Mesenchymal stem cell (in vitro differentiated cells and primary cell): ENCODE data around the gene AQP9.
"Not testable (repeated sequence)": the region's sequence is repeated elsewhere in the genome, so short reads cannot be mapped to it uniquely, and the experiment has no call there.

Experiments used
- DNase-seq: peaks from one replicate; pipeline ENCODE4 v3.0.0-alpha.2; 2013
- H2AFZ ChIP-seq: one replicate; pipeline ENCODE4 v1.6.1; 2013; ENCODE audit warnings: low read depth, mild to moderate bottlenecking, control low read depth, inconsistent platforms, low read length, moderate library complexity
- H2AK5ac ChIP-seq: 2 replicates; pipeline ENCODE4 v1.6.1; 2013; ENCODE audit warnings: low read length, moderate library complexity, mild to moderate bottlenecking, inconsistent platforms; ENCODE audit not compliant: severe bottlenecking
- H2BK120ac ChIP-seq: one replicate; pipeline ENCODE4 v1.6.1; 2013; ENCODE audit warnings: low read depth, mild to moderate bottlenecking, inconsistent platforms, low read length, moderate library complexity
- H2BK12ac ChIP-seq, 2 experiments: one replicate each; pipeline ENCODE4 v1.6.1; 2013; ENCODE audit warnings: inconsistent platforms in 2 of 2, low read length in 2 of 2, mild to moderate bottlenecking in 2 of 2, moderate library complexity in 2 of 2, control low read depth in 1 of 2
- H2BK15ac ChIP-seq: one replicate; pipeline ENCODE4 v1.6.1; 2013; ENCODE audit warnings: mild to moderate bottlenecking, low read depth, inconsistent platforms; ENCODE audit not compliant: poor library complexity, severe bottlenecking
- H2BK5ac ChIP-seq: 2 replicates; pipeline ENCODE4 v1.6.1; 2013; ENCODE audit warnings: low read depth, mild to moderate bottlenecking, low read length, control low read depth, inconsistent platforms; ENCODE audit not compliant: poor library complexity, severe bottlenecking
- H3K14ac ChIP-seq, 2 experiments: one replicate each; pipeline ENCODE4 v1.6.1; 2013; ENCODE audit warnings: inconsistent platforms in 2 of 2, low read length in 2 of 2, control low read depth in 1 of 2, mild to moderate bottlenecking in 1 of 2, moderate library complexity in 1 of 2
- H3K18ac ChIP-seq, 2 experiments: one replicate each; pipeline ENCODE4 v1.6.1; 2013; ENCODE audit warnings: inconsistent platforms in 2 of 2, low read length in 2 of 2, control low read depth in 1 of 2, low read depth in 1 of 2, mild to moderate bottlenecking in 1 of 2
- H3K23ac ChIP-seq, 2 experiments: one replicate each; pipeline ENCODE4 v1.6.1; 2013; ENCODE audit warnings: inconsistent platforms in 2 of 2, low read length in 2 of 2, mild to moderate bottlenecking in 2 of 2, moderate library complexity in 2 of 2, control low read depth in 1 of 2
- H3K27ac ChIP-seq: 2 replicates; pipeline ENCODE4 v1.5.1; 2013; ENCODE audit warnings: mild to moderate bottlenecking, moderate library complexity, low read length, control low read depth, inconsistent platforms; ENCODE audit not compliant: poor library complexity, severe bottlenecking
- H3K27me3 ChIP-seq, 2 experiments: 2 replicates each; pipeline versions ENCODE4 v1.6.1 to v1.7.0; 2013; ENCODE audit warnings: low read length in 2 of 2, mild to moderate bottlenecking in 2 of 2, moderate library complexity in 2 of 2, control low read depth in 1 of 2, inconsistent platforms in 1 of 2; ENCODE audit not compliant: control insufficient read depth in 1 of 2, insufficient read depth in 1 of 2
- H3K36me3 ChIP-seq, 2 experiments: 2 replicates each; pipeline versions ENCODE4 v1.6.1 to v1.7.0; 2013; ENCODE audit warnings: low read length in 2 of 2, control low read depth in 1 of 2, inconsistent platforms in 1 of 2, low read depth in 1 of 2, mild to moderate bottlenecking in 1 of 2; ENCODE audit not compliant: insufficient read depth in 2 of 2, control insufficient read depth in 1 of 2
- H3K4ac ChIP-seq, 2 experiments: one replicate each; pipeline ENCODE4 v1.6.1; 2013; ENCODE audit warnings: inconsistent platforms in 2 of 2, low read length in 2 of 2, mild to moderate bottlenecking in 2 of 2, moderate library complexity in 2 of 2, control low read depth in 1 of 2, low read depth in 1 of 2
- H3K4me1 ChIP-seq: 2 replicates; pipeline ENCODE4 v1.6.1; 2013; ENCODE audit warnings: low read depth, low read length, control low read depth; ENCODE audit not compliant: control insufficient read depth, insufficient read depth
- H3K4me2 ChIP-seq: 2 replicates; pipeline ENCODE4 v1.6.1; 2013; ENCODE audit warnings: low read length, mild to moderate bottlenecking, inconsistent platforms; ENCODE audit not compliant: poor library complexity, severe bottlenecking
- H3K4me3 ChIP-seq, 2 experiments: 2 replicates each; pipeline versions ENCODE4 v1.5.1 to v1.7.0; 2013; ENCODE audit warnings: low read length in 2 of 2, mild to moderate bottlenecking in 2 of 2, control low read depth in 1 of 2, low read depth in 1 of 2; ENCODE audit not compliant: insufficient read depth in 1 of 2
- H3K79me1 ChIP-seq: replicated peaks from 2 replicates; pipeline ENCODE4 v1.6.1; 2013; ENCODE audit warnings: mild to moderate bottlenecking, control low read depth, low read length, inconsistent platforms; ENCODE audit not compliant: poor library complexity, severe bottlenecking
- H3K9ac ChIP-seq: 2 replicates; pipeline ENCODE4 v1.7.0; 2013; ENCODE audit warnings: mild to moderate bottlenecking, low read length, moderate library complexity
- H3K9me3 ChIP-seq: 2 replicates; pipeline ENCODE4 v1.7.0; 2013; ENCODE audit warnings: mild to moderate bottlenecking, low read length; ENCODE audit not compliant: control insufficient read depth
- H4K8ac ChIP-seq: one replicate; pipeline ENCODE4 v1.6.1; 2013; ENCODE audit warnings: inconsistent platforms, mild to moderate bottlenecking, low read length, moderate library complexity
- H4K91ac ChIP-seq: one replicate; pipeline ENCODE4 v1.6.1; 2013; ENCODE audit warnings: mild to moderate bottlenecking, low read length, inconsistent platforms
- WGBS: methylation state at CpG from one replicate; pipeline ENCODE4 v1.1.7; 2013; ENCODE audit warnings: mixed read lengths; 5-methylcytosine and 5-hydroxymethylcytosine counted together

Gene AQP9

DNA sequence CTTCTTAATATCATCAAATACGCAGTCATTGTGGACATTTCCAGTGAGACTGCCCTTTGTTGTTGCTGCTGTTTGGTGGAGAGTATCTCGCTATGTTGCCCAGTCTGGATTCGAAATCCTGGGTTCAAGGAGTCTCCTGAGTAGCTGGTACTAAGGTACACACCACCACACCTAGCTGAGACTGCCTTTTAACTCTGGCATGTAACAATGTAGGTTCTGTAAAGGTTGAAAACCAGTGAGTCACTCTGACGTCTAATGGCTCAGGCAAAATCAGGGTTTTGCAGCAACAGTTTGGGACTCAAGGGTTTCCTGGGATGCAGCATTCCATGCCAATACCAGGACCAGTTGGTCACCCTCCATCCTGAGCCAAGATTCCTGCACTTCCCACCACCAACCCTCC lies 52.2 kb downstream of the AQP9 start:
- no peak overlapping the region for H3K27ac ChIP-seq
- no peak overlapping the region for H3K4me2 ChIP-seq
- no peak overlapping the region for H4K91ac ChIP-seq
- H2AK5ac ChIP-seq, result no peak overlapping the region
- no peak overlapping the region for H3K4me3 ChIP-seq
- H2BK12ac ChIP-seq, result no peak overlapping the region
- H3K9ac ChIP-seq, result no peak overlapping the region
- H2AFZ ChIP-seq, result no peak overlapping the region
- no peak overlapping the region for H2BK15ac ChIP-seq
- no peaks in the 10 kb centered on the region for H3K4me1 ChIP-seq
- H2BK120ac ChIP-seq, result no peak overlapping the region
- H3K23ac ChIP-seq, result no peak overlapping the region
- 76% methylated on average over 4 of the region's 4 CpGs for WGBS
- H2BK5ac ChIP-seq, result no peak overlapping the region
- H3K79me1 ChIP-seq, result no peaks in the 10 kb centered on the region
- no peaks in the 10 kb centered on the region for H3K9me3 ChIP-seq
- H4K8ac ChIP-seq, result no peak overlapping the region
- no peak overlapping the region for H3K18ac ChIP-seq
- no peak overlapping the region for H3K14ac ChIP-seq
- no peaks in the 10 kb centered on the region for H3K36me3 ChIP-seq
- peaks cover 0 to 17% of the 10 kb centered on the region in 2 experiments for H3K27me3 ChIP-seq
- H3K4ac ChIP-seq, result no peak overlapping the region
- DNase-seq, result no peak

- not testable (repeated sequence) for H2AK5ac ChIP-seq, H2BK12ac ChIP-seq, H3K4me2 ChIP-seq, H3K79me1 ChIP-seq, H3K9me3 ChIP-seq, H2AFZ ChIP-seq, H2BK120ac ChIP-seq, H3K27ac ChIP-seq, H4K91ac ChIP-seq, H3K4me3 ChIP-seq, H3K36me3 ChIP-seq, H2BK5ac ChIP-seq, H3K23ac ChIP-seq, H3K4me1 ChIP-seq, DNase-seq, H4K8ac ChIP-seq, H3K14ac ChIP-seq, H3K4ac ChIP-seq, H3K27me3 ChIP-seq, H3K18ac ChIP-seq, H2BK15ac ChIP-seq, H3K9ac ChIP-seq
- 90% methylated on average over 9 of the region's 9 CpGs for WGBS
These were observed 55.5 kb downstream of the AQP9 start for GRCh38 chr15:58193636-58194035.

- Histone ChIP-seq H3K27me3 (no peaks in the 10 kb centered on the region), H3K9me3 (no peaks in the 10 kb centered on the region), H2BK12ac (peak overlapping the region in 1 of 2 experiments; percentile 6), H4K91ac (no peak overlapping the region), H3K4me1 (no peaks in the 10 kb centered on the region), H3K4ac (no peak overlapping the region), H3K23ac (no peak overlapping the region), H3K4me2 (no peak overlapping the region), H3K27ac (no peak overlapping the region), H3K18ac (peak overlapping the region in 1 of 2 experiments; percentile 11), H3K4me3 (no peak overlapping the region), H3K9ac (peak overlapping the region; percentile 75), H2BK5ac (no peak overlapping the region), H2BK15ac (no peak overlapping the region), H3K36me3 (no peaks in the 10 kb centered on the region), H2BK120ac (no peak overlapping the region), H2AFZ (no peak overlapping the region), H2AK5ac (no peak overlapping the region), H3K14ac (no peak overlapping the region), H4K8ac (no peak overlapping the region), H3K79me1 (no peaks in the 10 kb centered on the region)
- no peak for DNase-seq
- WGBS, result 94% methylated on average over 6 of the region's 8 CpGs
These were observed 62.6 kb downstream of the AQP9 start for GRCh38 chr15:58200739-58201138.

GRCh38 chr15:58201516-58201915 lies 63.3 kb downstream of the AQP9 start:
- Histone ChIP-seq H3K4me3 (no peak overlapping the region), H3K18ac (no peak overlapping the region), H3K36me3 (no peaks in the 10 kb centered on the region), H4K8ac (no peak overlapping the region), H3K4me2 (no peak overlapping the region), H2BK12ac (no peak overlapping the region), H3K27me3 (no peaks in the 10 kb centered on the region), H3K9me3 (no peaks in the 10 kb centered on the region), H3K23ac (no peak overlapping the region), H3K4me1 (no peaks in the 10 kb centered on the region), H2AFZ (no peak overlapping the region), H3K27ac (no peak overlapping the region), H2AK5ac (no peak overlapping the region), H2BK15ac (no peak overlapping the region), H2BK5ac (no peak overlapping the region), H3K79me1 (no peaks in the 10 kb centered on the region), H3K4ac (no peak overlapping the region), H3K9ac (peak overlapping the region; percentile 75), H4K91ac (no peak overlapping the region), H2BK120ac (no peak overlapping the region), H3K14ac (no peak overlapping the region)
- DNase-seq, result no peak
